Nephron progenitor cell (in vitro differentiated cells): ENCODE data around the gene TOMM40L.
A peak's percentile ranks its signal among the peaks of the same experiment; 100 is the strongest.
"Not testable (repeated sequence)": the region's sequence is repeated elsewhere in the genome, so short reads cannot be mapped to it uniquely, and the experiment has no call there.

Experiments
- DNase-seq: peaks from one replicate; pipeline ENCODE4 v3.0.0; 2021
- H3K27ac Mint-ChIP-seq: 2 replicates; pipeline ENCODE4 v1.8.0; 2021; ENCODE audit warnings: mild to moderate bottlenecking, moderate library complexity, mixed read lengths
- H3K27me3 Mint-ChIP-seq: 2 replicates; pipeline ENCODE4 v1.8.0; 2021; ENCODE audit warnings: mild to moderate bottlenecking, low read depth, mixed read lengths; ENCODE audit not compliant: poor library complexity
- H3K36me3 Mint-ChIP-seq: 2 replicates; pipeline ENCODE4 v1.8.0; 2021; ENCODE audit warnings: low read depth, mixed read lengths
- H3K4me1 Mint-ChIP-seq: 2 replicates; pipeline ENCODE4 v1.8.0; 2021; ENCODE audit warnings: mixed read lengths
- H3K4me3 Mint-ChIP-seq: 2 replicates; pipeline ENCODE4 v1.8.0; 2021; ENCODE audit warnings: mild to moderate bottlenecking, moderate library complexity, mixed read lengths
- H3K9me3 Mint-ChIP-seq: 2 replicates; pipeline ENCODE4 v1.8.0; 2021; ENCODE audit warnings: mild to moderate bottlenecking, moderate library complexity, mixed read lengths
- CTCF ChIP-seq: fragments of 200-600 bp; sonication (generic); IDR thresholded peaks from 2 replicates; pipeline ENCODE4 v1.5.0; 2021; ENCODE audit warnings: antibody characterized with exemption

The TOMM40L gene

GRCh38 chr1:161235957-161236775 lies 10.3 kb downstream of the TOMM40L start:
- TF ChIP-seq CTCF: no peak
- H3K9me3 Mint-ChIP-seq: no peaks in the 10 kb centered on the region
- no peak for DNase-seq
- no peak overlapping the region for H3K4me3 Mint-ChIP-seq
- peaks cover 7% of the 10 kb centered on the region for H3K4me1 Mint-ChIP-seq
- H3K36me3 Mint-ChIP-seq: no peaks in the 10 kb centered on the region
- no peak overlapping the region for H3K27ac Mint-ChIP-seq
- H3K27me3 Mint-ChIP-seq: peaks cover 37% of the 10 kb centered on the region

- no peak within 1 kb of the TSS for H3K4me3 Mint-ChIP-seq
- DNase-seq: no peak
- TF ChIP-seq CTCF: no peak
- H3K4me1 Mint-ChIP-seq: peaks cover 13% of the 10 kb centered on the region
- peaks cover 34% of the 10 kb centered on the region for H3K27me3 Mint-ChIP-seq
- H3K36me3 Mint-ChIP-seq: no peaks in the 10 kb centered on the region
- peak within 1 kb of the TSS; percentile 87 for H3K27ac Mint-ChIP-seq
- no peaks in the 10 kb centered on the region for H3K9me3 Mint-ChIP-seq
Observed at GRCh38 chr1:161238039-161238473, 12.2 kb downstream of the TOMM40L start, which contains the start of gene NR1I3. Gene NR1I3, minus strand, starts transcription at chr1:161238203. Its CDS starts 1,638 bp downstream, at chr1:161236565.

GRCh38 chr1:161241682-161242081 lies 15.8 kb downstream of the TOMM40L start:
- H3K4me3 Mint-ChIP-seq: no peak overlapping the region
- TF ChIP-seq CTCF: no peak
- H3K36me3 Mint-ChIP-seq: no peaks in the 10 kb centered on the region
- H3K27ac Mint-ChIP-seq: no peak overlapping the region
- H3K9me3 Mint-ChIP-seq: no peaks in the 10 kb centered on the region
- H3K4me1 Mint-ChIP-seq: peaks cover 13% of the 10 kb centered on the region
- no peak for DNase-seq
- H3K27me3 Mint-ChIP-seq: peaks cover 34% of the 10 kb centered on the region

GRCh38 chr1:161242313-161242712 lies 16.5 kb downstream of the TOMM40L start:
- H3K27ac Mint-ChIP-seq: no peak overlapping the region
- H3K36me3 Mint-ChIP-seq: no peaks in the 10 kb centered on the region
- TF ChIP-seq CTCF: no peak
- no peaks in the 10 kb centered on the region for H3K9me3 Mint-ChIP-seq
- H3K4me3 Mint-ChIP-seq: no peak overlapping the region
- peaks cover 36% of the 10 kb centered on the region for H3K27me3 Mint-ChIP-seq
- peaks cover 13% of the 10 kb centered on the region for H3K4me1 Mint-ChIP-seq
- no peak for DNase-seq

- no peaks in the 10 kb centered on the region for H3K36me3 Mint-ChIP-seq
- peaks cover 6% of the 10 kb centered on the region for H3K4me1 Mint-ChIP-seq
- H3K27ac Mint-ChIP-seq: no peak overlapping the region
- no peak for DNase-seq
- peaks cover 3% of the 10 kb centered on the region for H3K9me3 Mint-ChIP-seq
- H3K27me3 Mint-ChIP-seq: peaks cover 28% of the 10 kb centered on the region
- TF ChIP-seq CTCF: no peak
- H3K4me3 Mint-ChIP-seq: no peak overlapping the region
Observed at GRCh38 chr1:161244888-161245287, 19.0 kb downstream of the TOMM40L start.

GRCh38 chr1:161250100-161250499 lies 24.2 kb downstream of the TOMM40L start:
- H3K27ac Mint-ChIP-seq, DNase-seq, H3K36me3 Mint-ChIP-seq, H3K9me3 Mint-ChIP-seq, H3K4me3 Mint-ChIP-seq, H3K4me1 Mint-ChIP-seq: not testable (repeated sequence)
- H3K27me3 Mint-ChIP-seq: peaks cover 30% of the 10 kb centered on the region
